Measurements from ENCODE around the gene CSPG4.
"Not testable (repeated sequence)": the region's sequence is repeated elsewhere in the genome, so short reads cannot be mapped to it uniquely, and the experiment has no call there.

CSPG4 gene

DNA sequence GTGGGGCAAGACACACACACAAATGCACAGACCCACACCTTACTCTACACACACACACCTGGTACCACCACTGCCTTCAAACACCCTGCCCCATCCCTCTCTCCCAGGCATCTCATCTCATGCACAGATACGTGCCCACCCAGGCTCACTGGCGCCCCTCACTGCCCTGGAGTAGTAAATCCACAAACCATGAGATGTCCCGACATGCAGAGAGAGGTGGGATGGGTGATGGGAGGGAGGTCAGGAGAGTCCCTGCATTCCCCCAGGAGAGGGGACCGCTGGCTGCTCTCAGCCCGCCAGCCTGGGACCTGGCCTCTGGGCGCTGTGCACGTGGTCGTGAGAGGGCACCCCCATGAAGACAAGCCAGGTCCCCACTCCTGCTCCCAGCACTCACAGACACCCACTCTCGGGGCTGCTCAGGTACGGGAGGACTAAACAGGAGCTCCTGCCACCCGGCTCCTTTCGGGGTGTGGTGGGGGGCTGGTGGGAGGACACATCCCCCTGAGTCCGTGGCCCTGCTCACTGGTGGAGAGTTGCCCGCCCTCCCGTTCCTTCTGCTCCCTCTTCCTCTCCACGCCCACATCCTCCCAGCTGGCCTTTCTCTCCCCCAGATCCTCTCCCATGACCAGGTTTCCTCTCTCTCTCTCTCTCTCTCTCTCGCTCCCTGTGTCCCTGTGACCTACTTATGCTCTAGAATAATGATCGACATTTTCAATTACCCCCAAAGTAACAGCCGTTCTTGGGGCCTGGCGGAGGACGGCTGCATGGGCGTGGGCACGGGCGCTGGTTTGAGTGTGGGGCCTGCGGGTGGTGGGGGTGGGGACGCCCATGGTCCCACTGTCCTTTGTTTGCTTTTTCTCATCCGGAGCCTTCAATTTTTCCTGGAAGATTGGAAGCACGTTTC, 18.9 kb upstream of the CSPG4 start:
- Mint-ChIP-seq H3K4me1 (peaks cover 30% of the 10 kb centered on the region), H3K27ac (no peak overlapping the region), H3K9me3 (no peaks in the 10 kb centered on the region), H3K4me3 (peak overlapping the region in 1 of 2 donors; percentile 8), H3K27me3 (peaks cover 54% of the 10 kb centered on the region)
- no peak for DNase-seq
- no peak for ATAC-seq

DNA sequence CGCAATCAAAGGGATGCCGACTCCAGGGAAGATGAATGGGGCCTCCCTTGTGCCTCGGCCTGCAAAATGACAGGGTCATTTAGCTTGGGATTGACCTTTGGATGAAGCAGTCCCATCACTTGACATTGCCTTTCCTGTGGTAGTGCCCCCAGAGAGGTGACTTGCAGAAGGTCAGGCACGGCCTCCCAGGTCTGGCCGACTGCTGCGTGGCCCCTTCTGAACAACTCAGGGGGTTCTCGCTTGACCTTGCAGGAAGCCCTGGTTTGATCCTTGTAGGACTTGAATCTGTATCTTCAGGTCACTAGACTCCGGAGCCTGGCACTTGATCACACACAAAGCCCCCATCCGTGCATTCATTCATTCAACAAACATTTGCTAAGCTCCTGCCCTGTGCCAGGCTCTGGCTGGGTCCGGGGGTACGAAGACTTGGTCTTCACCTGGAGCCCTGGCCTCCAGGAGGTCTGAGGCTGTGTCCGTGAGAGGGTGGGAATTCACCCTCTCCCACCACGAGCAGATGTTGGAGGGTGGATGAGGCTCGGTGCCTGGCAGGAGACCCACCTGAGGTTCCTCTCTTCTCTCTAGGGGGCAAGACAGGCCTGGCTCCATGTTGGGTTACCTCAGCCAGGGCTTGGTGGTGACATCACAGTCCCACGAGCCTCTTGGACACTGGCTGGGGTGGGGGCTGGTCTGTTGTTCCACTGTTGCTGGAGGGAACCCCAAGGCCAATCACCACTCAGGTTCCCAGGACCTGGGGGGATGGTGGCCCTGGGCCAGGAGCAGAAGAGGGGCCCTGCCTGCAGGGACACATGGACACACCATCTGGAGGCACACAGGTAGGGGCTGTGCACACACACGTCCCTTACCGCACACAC, 18.0 kb upstream of the CSPG4 start:
- H3K27ac Mint-ChIP-seq, ATAC-seq, H3K4me3 Mint-ChIP-seq: not testable (repeated sequence)

DNA sequence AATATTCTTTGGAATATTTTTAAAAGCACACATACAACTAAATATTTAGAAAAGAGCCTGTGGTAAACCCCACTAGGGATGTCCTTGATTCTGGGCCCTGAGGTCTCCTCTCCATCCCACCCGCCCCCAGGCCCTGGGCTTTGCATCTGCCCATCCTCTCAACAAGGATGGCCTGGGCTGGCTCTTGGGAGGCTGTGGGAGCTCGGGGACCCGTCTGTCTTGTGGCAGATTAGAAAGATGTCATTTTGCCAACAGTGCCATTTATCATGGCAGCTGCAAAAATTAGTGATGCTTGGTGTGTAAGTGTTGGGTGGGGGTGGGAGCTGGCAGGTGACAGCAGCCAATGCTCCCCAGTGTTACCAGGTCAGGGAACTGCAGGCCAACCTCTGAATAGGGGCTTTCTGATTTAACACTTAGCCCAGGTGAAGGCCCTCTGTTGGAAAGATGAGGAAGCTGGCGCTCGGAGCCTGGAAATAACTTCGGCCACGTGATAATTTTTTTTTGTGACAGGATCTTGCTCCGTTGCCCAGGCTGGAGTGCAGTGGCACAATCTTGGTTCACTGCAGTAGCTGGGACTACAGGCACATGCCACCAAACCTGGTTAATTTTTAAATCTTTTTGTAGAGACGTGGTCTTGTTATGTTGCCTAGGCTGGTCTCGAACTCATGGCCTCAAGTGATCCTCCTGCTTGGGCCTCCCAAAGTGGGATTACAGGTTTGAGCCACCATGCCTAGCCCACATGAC, 16.9 kb upstream of the CSPG4 start:
- DNase-seq = no peak
- H3K4me1 Mint-ChIP-seq = peaks cover 30% of the 10 kb centered on the region
- H3K9me3 Mint-ChIP-seq = no peaks in the 10 kb centered on the region
- H3K27ac Mint-ChIP-seq = no peak overlapping the region
- H3K4me3 Mint-ChIP-seq = no peak overlapping the region
- no peak for ATAC-seq
- H3K27me3 Mint-ChIP-seq = peaks cover 55% of the 10 kb centered on the region

More for the DNA sequence above, 18.0 kb upstream of the CSPG4 start:
- Mint-ChIP-seq H3K4me1 (peaks cover 30% of the 10 kb centered on the region), H3K27me3 (peaks cover 55% of the 10 kb centered on the region)
- DNase-seq, H3K9me3 Mint-ChIP-seq: not testable (repeated sequence)

DNA sequence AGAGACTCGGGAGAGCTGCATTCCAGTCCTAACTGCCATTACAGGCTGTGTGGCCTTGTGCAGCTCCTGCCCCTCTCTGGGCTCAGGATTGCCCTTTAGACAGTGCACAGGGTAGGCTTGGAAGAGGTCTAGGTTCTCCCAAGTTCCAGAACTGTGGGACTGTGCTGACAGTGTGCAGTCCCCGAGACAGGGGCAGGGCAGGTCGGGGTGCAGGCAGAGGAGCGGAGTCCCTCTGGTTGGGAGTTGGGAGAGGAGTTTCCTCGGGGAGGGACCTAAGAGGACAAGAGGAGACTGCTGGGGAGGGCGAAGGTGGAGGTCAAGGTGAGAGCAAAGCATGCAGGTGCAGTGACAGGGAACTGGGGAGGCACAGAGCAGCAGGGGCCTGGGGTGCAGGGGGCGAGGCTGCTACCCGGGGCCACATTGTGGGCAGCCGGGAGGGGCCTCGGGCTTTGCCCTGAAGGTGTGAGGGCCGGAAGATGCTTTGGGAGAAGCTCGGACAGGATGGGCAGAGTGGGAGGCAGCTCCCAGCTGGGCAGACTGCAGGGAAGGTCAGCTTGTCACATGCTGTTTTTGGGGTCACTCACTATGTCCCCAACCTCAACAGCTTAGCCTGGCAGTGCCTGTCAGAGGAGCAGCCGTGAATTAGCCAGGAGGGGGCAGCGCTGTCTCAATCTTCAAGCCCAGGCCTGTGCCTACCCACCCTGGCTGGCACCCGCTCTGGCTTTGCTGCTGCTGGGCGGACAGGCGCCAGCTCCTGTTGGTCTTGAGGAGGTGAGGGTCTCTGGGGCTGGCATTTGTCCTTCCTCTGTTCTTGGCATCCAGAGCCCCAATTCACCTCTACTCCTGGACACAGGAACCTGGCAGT, 15.4 kb upstream of the CSPG4 start:
- Mint-ChIP-seq H3K9me3 (no peaks in the 10 kb centered on the region), H3K27me3 (peaks cover 44% of the 10 kb centered on the region), H3K4me3 (no peak overlapping the region), H3K4me1 (peaks cover 20% of the 10 kb centered on the region), H3K27ac (peak overlapping the region in 1 of 2 donors; percentile 55)
- peak; percentile 83 for ATAC-seq
- DNase-seq = peak; percentile 66 to 69

DNA sequence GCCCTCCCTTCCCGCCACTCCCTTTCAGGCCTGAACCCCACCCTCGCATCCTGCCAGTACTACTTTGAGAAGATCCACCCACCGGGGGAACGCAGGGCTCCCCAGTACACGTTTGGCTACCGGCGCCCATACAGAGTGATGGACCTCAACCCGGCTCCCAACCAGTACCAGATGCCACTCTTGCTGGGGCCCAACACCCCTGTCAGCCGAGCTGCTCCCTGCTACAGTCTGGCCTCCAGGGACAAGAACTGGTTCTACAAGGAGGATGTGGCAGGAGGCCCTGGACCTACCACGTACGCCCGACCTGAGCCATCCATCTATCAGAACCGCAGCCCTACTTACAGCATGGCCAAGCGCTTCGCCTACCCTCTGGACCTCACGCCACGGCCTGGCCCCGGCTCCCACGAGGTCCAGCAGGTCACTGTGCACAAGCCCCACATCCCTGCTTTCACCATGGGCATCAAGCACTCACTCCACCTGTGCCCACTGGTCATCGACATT, 14.4 kb upstream of the CSPG4 start:
- no peak overlapping the region for H3K4me3 Mint-ChIP-seq
- no peak overlapping the region for H3K27ac Mint-ChIP-seq
- peaks cover 39% of the 10 kb centered on the region for H3K27me3 Mint-ChIP-seq
- no peaks in the 10 kb centered on the region for H3K9me3 Mint-ChIP-seq
- DNase-seq = no peak
- H3K4me1 Mint-ChIP-seq = peaks cover 10% of the 10 kb centered on the region
- ATAC-seq = no peak

DNA sequence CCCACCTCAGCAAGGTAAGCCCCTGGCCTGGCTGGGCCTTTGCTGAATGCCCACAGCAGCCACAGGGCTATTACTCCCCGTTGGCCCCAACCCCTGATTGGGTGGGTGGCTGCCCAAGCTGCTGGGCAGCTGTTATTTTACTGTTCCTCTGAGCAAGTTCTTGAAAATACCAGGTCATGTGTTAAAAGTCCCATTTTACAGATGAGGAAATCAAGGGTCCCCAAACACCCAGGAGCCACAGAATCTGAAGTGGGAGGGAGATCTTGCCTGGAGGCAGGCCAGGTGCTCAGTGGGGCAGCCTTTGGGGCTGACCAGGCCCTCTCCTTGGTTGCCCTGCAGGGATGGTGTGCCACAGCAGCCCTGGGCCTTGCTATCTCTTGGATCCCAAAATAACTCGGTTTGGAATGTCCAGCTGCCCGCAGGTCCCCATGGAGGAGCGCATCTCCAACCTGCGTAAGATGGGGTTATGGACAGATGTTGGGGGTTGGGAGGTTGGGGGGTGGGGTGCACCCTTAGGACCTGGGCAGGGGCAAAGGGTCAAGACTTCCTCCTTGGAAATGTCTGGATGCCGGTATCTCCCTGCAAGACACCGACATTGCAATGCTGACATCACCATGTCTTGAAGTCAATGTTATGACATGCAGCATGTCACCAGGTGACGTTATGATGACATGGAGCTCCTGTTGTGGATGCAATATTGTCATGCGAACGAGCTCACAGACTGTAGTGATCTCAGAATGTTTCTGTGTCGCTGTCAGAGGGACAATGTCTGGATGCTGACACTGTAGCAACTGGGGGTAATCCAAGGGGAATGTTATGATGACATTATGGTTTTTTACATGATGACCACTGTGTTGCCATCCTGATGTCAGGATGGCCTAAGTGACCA, 13.3 kb upstream of the CSPG4 start:
- Mint-ChIP-seq H3K27me3 (peaks cover 39% of the 10 kb centered on the region), H3K4me1 (peaks cover 6% of the 10 kb centered on the region), H3K4me3 (no peak overlapping the region), H3K27ac (no peak overlapping the region), H3K9me3 (no peaks in the 10 kb centered on the region)
- DNase-seq (no peak), ATAC-seq (no peak)

DNA sequence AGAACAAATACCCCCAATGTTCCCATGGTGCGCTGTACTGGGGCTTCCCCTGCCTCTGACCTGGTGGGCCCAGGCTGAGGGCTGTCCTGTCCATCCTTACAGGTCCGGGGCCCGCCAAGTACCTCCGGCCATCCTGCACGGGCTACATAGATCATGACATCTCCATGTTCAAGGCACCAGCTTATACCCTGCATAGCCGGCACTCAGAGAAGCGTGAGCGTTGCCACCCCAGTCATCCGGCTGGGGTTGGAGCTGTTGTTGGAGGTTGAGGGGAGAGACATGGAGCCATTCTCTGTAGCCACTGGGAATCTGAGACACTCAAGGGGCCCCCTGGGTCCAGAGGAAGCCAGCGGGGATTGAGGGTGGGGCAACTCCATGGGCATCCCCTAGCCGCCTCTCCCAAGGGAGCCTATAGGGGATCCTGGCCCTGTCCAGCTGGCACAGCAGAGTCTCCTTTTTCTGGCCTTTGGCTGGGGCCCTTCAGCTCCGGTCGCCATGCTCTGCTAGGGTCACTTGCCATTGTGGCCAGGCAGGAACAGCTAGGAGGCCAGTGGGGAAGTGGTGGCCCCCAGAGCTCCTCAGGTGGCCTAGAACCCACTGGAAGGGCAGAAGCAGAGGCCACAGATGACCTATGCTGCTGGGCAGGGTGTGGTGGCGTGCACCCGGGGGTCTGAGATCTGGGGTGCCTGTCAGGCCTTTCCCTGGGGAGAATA, 12.5 kb upstream of the CSPG4 start:
- no peak for DNase-seq
- H3K27ac Mint-ChIP-seq = no peak overlapping the region

DNA sequence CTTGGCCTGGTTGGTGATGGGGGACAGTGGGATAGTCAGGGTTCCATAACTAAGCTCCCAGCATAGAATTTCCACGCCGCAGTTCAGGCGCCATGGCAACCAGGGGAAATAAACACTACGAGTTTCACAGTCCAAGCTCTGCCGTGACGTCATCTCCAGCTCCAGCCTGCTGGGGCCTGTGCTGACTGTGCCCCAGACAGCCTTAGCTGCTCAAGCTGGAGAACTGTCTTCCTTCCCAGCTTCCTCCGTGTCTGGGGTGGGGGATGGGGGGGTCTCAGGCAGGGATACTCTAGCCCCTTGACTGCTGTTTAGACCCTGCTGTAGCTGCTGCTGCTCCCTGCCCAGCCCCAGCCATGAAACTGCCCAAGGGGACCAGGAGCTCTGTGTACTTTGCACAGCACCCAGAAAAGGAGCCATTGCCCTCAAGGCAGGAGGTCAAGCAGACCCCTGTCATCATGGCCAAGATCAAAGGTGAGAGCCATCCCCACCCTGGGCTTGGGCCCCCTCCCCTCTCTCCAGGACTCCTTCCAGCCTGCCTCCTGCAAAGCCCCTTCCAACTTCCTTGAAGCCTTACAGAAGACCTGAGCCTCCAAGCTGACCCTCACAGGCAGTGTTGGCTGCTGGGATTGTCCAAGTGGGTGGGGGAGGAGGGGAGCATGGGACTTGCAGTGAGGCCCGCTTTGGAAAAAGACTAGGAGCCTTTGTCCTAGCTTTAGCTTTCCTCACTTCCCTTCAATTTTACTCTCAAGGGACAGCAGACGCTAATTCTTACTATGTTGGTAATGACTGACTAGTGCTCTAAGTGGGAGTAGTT, 11.4 kb upstream of the CSPG4 start:
- H3K9me3 Mint-ChIP-seq = no peaks in the 10 kb centered on the region
- H3K27me3 Mint-ChIP-seq = peaks cover 38% of the 10 kb centered on the region
- H3K4me3 Mint-ChIP-seq = no peak overlapping the region
- H3K27ac Mint-ChIP-seq = no peak overlapping the region
- DNase-seq = no peak
- H3K4me1 Mint-ChIP-seq = peaks cover 10% of the 10 kb centered on the region
- ATAC-seq = no peak

More for the DNA sequence above, 12.5 kb upstream of the CSPG4 start:
- Mint-ChIP-seq H3K9me3 (no peaks in the 10 kb centered on the region), H3K4me1 (peaks cover 10% of the 10 kb centered on the region), H3K27me3 (peaks cover 38% of the 10 kb centered on the region), H3K4me3 (no peak overlapping the region)
- ATAC-seq = no peak

DNA sequence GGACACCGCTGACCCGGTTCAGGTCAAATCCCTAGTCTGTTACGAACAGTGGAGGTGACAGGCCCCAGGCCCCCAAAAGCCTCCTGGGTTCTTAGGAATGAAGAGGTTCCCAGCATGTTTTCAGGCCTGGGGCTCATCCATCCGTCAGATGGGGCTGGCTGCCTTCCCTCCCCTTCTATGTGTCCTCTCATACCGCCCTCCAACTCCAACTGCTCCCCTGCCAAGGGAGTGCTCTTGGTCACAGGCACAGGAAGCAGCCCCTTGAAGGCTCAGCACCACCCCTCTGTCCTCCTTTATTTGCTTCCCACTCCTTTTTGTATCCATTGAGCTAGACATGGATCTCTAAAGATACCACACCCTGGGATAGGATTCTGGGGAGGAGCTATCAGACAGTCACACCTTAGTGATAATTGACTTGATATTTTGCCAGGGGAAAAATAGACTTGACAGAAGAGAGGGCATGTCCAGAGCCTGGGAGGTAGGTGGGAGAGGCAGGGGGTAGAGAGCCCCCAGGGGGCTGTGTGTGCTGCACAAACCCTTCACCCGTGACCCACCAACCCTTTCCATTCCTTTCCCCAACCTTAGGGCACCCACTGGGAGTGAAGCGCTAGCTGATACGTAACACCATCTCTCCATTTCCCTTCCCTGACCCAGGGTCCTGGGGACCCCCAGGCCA, 10.7 kb upstream of the CSPG4 start:
- ATAC-seq (no peak), DNase-seq (no peak)
- H3K9me3 Mint-ChIP-seq = no peaks in the 10 kb centered on the region
- peaks cover 10% of the 10 kb centered on the region for H3K4me1 Mint-ChIP-seq
- no peak overlapping the region for H3K4me3 Mint-ChIP-seq
- H3K27ac Mint-ChIP-seq = no peak overlapping the region
- peaks cover 36% of the 10 kb centered on the region for H3K27me3 Mint-ChIP-seq

GRCh38 chr15:75721923-75722870, 9.5 kb upstream of the CSPG4 start:
- DNase-seq = no peak
- peak overlapping the region in 1 of 2 donors; percentile 30 for H3K27ac Mint-ChIP-seq
- H3K4me1 Mint-ChIP-seq = peaks cover 10% of the 10 kb centered on the region
- H3K4me3 Mint-ChIP-seq = no peak overlapping the region
- no peaks in the 10 kb centered on the region for H3K9me3 Mint-ChIP-seq
- no peak for ATAC-seq
- peaks cover 25% of the 10 kb centered on the region for H3K27me3 Mint-ChIP-seq

DNA sequence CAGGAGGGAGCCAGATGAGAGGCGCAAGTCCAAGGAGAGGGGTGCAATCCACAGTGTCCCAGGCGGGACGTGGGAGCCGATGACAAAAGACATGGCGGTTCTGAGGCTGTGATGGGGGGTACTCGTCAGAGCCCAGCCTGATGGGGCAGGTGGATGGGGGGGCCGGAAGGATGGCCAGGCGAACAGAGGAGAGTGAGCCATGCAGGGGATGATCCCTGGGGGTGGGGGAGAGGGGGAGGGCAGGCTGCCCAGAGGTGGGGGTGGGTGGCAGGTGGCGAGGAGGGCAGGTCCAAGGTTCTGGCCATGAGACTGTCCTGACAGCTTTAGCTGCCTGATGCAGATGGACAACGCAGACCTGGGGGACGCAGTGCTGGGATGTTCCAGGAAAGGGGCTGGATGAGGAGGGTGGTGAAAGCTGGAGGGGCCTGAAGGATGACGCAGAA, 8.9 kb upstream of the CSPG4 start:
- H3K9me3 Mint-ChIP-seq = no peaks in the 10 kb centered on the region
- peaks cover 10% of the 10 kb centered on the region for H3K4me1 Mint-ChIP-seq
- peak overlapping the region in 1 of 2 donors; percentile 30 for H3K27ac Mint-ChIP-seq
- ATAC-seq = no peak
- H3K27me3 Mint-ChIP-seq = peaks cover 18% of the 10 kb centered on the region
- DNase-seq = no peak
- H3K4me3 Mint-ChIP-seq = no peak overlapping the region

Data from stimulated activated naive CD8-positive, alpha-beta T cell treated with anti-CD3 and anti-CD28 coated beads, Interleukin-15, amount 100 ng/mL, for 72 hours (primary cell).